NCI-H2196 treated with DMSO at 0.1 percent for 48 hours (cell line): ENCODE data around the gene TAF1C.
"Not testable (repeated sequence)": the region's sequence is repeated elsewhere in the genome, so short reads cannot be mapped to it uniquely, and the experiment has no call there.

Experiments
- DNase-seq: peaks from one replicate; lab custom pipeline; 2025; ENCODE audit not compliant: unreplicated experiment; lab: John Stamatoyannopoulos, UW

TAF1C gene

DNA sequence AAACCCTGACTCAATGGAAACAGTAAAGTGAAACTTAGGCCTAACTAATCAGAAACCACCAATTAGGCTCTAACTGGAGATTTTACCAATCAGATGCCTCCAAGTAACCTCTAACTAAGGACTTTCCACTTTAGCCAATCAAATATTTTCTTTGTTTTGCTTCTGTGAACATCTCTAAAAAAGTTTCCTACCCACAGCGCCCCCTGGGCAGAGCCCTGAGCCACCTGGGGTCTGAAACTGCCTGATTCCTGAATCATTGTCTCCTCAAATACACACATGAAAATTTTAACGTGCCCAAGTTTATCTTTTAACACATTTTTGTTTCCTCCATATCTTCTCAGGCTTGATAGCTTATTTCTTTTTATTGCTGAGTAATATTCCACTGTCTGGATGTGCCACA lies 23.1 kb upstream of the TAF1C start:
- no peak for DNase-seq

- DNase-seq: no peak
Observed at GRCh38 chr16:84207879-84208278, 21.0 kb upstream of the TAF1C start.

GRCh38 chr16:84207251-84207650 lies 20.4 kb upstream of the TAF1C start:
- no peak for DNase-seq

DNA sequence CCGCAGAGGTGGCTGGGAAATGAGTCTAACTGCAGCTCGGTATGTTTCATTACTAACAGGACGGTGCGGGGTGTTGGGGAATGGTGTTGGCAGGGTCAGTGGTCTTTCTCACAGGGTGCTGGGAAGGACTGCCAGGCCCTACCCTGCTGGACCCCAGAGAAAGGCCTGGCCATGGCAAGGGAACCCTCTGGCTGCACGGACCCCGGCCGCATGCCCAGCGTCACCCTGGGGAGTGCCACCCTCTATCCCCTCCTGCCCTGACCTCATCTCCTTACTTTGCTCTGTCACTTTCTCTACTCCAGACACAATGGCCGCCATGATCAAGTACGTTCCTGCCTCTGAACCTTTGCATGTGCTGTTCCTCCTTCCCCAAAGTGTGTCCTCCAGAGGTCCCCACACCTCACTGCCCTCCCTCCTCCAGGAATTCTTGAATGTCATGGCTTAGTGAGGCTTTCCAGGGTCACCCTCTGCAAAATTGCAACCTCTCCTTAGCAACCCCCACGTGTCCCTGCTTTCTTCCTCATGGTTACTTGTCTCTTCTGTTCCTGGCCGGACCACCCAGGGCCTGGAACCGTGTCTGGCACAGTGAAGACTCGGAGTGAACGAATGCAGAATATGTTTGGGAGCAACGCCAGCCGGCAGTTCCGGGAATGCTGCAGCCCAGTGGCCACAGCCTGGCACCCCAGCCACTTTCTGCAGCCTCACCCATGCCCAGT lies 19.3 kb upstream of the TAF1C start:
- no peak for DNase-seq

DNA sequence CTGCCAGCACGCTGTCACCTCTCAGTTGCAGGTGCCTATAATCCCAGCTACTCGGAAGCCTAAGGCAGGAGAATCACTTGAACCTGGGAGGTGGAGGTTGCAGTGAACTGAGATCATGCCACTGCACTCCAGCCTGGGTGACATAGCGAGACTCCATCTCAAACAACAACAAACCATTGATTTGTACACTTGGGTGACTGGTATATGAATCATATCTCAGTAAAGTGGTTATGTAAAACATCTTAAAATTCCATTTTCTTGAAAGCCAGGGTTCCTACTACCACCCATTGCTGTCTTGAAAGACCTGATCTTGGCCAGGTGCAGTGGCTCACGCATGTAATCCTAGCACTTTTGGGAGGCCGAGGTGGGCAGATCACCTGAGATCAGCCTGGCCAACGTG lies 18.3 kb upstream of the TAF1C start:
- DNase-seq: not testable (repeated sequence)

GRCh38 chr16:84204551-84204950 lies 17.7 kb upstream of the TAF1C start:
- not testable (repeated sequence) for DNase-seq

GRCh38 chr16:84199861-84200260 lies 13.0 kb upstream of the TAF1C start:
- DNase-seq: no peak

DNA sequence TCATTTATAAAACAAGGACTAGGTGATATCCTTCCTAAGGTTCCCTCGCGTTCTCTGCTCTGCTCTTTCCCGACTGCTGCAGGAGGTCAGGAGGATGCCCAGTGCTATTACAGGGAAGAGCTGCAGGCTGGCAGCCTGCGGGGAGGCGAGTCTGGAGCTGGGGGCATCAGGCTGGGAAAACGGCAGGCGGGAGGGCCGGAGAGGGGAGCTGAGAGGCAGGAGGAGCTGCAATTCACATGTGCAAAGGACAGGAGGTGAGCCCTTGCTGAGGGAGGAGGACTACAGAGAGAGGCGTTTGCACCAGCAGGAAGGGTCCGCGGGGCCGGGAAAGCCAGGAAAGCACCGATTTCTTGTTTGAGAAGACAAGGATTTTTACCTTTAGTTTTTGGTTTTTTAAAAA lies 12.2 kb upstream of the TAF1C start:
- DNase-seq: no peak

DNA sequence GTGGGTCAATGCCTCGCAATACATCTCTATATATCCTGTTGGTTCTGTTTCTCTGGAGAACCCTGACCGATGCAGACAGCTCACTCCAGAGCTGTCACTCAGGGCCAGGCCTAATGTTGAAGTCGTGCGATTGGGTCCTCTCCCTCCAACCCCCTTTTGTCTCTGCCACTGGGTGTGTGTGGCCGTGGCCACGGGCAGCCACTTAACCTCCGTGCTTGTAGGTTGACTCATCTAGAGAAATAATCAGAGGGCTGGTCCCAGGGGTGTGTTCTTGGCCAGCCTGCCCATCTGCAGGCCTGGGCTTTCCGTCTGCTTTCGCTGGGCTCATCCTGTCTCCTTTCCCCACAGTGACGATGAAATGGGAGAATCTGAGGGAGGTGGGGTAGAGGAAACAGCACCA lies 11.5 kb upstream of the TAF1C start:
- no peak for DNase-seq

DNA sequence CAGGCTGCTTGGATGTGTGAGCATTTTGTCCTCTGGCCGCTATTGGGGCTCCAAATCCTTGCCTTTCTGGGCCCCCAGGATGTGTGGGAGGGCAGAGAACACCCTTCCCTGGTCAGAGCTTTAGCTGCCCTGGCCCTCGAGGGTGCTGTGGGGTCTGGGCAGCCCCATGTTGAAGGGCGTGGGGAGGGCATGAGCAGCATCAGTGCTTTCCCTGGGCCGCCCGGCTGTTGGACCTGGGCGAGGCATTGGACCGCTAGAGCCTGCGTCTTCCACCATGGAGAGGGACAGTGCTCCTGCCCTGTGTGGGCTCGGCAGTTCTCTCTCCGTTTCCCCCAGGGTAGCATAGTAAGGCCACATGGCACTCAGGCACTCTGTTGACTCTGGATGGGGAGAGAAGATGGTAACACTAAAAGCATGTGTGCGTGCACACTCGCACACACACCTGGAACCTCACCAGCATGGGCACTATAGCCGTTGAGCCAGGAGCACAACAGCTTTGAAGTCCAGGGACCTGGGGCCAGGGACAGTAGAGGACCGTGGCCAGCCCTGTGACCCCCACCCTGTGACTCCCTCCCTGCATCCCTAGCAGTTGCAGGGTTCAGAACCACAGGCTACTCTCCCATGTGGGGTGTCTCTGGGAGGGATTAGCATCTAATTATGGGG lies 10.7 kb upstream of the TAF1C start:
- DNase-seq: no peak

GRCh38 chr16:84196727-84197394 lies 10.0 kb upstream of the TAF1C start:
- no peak for DNase-seq

DNA sequence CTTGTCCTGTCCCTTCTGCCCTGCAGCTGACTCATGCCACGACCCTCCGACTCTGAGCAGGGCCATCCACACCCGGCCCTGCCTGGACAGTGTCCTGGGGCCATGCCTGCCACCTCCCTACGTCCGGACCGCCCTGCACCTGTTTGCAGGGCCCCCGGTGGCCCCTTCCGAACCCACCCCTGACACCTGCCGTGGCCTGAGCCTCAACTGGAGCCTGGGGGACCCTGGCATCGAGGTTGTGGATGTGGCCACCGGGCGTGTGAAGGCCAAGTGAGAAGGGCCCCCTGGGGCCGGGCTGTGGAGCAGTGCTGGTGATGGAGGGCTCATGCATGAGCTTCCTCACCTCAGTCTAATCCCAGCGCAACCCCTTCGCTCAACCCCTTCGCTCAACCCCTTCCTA lies 9.2 kb upstream of the TAF1C start:
- DNase-seq: no peak

- DNase-seq: no peak
Observed at GRCh38 chr16:84195201-84196093, 8.6 kb upstream of the TAF1C start.

- no peak for DNase-seq
Observed at GRCh38 chr16:84194470-84195200, 7.8 kb upstream of the TAF1C start.

GRCh38 chr16:84194018-84194417 lies 7.2 kb upstream of the TAF1C start:
- no peak for DNase-seq

- no peak for DNase-seq
Observed at GRCh38 chr16:84193480-84193879, 6.6 kb upstream of the TAF1C start.

DNA sequence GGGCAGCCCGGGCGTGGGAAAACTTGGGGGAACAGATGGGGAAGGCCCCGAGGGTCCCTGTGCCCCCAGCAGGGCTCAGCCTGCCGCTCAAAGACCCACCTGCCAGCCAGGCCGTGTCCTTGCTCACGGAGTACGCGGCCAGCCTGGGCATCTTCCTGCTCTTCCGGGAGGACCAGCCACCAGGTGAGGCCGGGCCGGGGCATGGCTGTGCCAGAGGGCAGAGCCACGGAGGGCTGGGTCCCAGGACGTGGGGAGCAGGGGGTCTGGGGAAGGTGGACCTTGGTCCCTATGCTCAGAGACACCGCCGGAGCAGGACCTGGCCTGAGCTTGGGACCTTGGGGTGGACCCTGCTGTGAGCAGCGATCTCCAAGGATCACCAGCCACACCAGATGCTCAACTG lies 4.6 kb upstream of the TAF1C start:
- DNase-seq: no peak

DNA sequence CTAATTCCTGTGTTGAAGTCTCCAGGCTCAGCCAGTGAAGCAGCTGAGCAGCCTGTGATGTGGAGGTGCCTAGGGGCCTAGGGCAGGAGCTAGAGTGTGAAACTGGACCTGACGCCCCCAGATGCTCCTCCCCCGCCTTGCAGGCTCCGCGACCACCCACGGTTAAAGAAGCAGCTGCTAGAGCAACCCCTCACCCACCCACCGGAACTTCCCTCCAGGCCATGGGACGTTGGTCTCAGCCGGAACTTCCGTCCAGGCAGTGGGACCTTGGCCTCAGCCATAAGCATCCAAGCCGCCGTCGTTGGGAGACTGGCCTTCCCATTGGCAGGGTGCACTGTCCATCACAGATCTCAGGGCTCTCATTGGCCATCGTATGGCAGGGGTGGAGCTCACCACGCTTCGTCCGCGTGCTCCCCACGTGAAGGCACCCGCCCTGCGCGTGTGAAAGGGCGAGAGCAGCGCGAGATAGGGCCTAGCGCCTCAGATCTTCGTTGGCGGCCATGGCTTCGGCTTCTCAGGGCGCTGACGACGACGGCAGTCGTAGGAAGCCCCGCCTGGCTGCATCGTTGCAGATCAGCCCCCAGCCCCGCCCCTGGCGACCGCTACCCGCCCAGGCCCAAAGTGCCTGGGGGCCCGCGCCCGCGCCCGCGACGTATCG lies 4.0 kb upstream of the TAF1C start, which contains the start of gene ADAD2:
Gene ADAD2 (plus strand): TSS at position 427 of the 658 bp plus-strand sequence. CDS start 74 bp downstream, at position 501.
- DNase-seq: no peak

DNA sequence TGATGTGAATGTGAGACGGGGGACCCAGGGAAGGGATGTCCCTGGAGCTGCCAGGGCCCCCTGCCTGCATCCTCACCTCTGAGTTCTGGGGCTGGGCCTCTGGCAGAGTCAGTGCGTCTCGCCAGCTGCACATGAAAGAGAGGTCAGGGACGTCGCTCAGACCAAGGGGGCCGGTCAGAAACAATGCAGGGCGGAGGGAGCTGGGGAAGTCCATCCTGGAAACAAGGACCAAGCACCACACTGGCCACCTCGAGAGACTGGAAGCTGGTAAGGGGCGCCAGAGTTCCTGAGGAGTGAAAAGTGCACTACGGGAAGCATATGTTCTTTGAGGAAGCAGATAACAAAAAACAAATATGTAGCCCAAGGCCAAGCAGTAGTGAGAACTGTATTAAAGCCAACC lies 2.1 kb downstream of the TAF1C start:
- no peak for DNase-seq
